K562 (cell line): Measurements from ENCODE around the gene C1orf105. TPM values are rescaled to one million over a fixed set of nuclear protein-coding genes. Genes with fewer than 3 reads are reported as not detected.

ENCODE experiments used
- ATAC-seq: fragments of 200-7000 bp; cut with Tn5 transposase; 3 replicates; pipeline ENCODE4 v1.9.1; 2020; ENCODE audit warnings: moderate library complexity
- BruUV-seq: library from RNA; stranded (reverse); fragments of 400-500 nt; replicated peaks from 2 replicates; lab custom pipeline; 2021; lab: Mats Ljungman, UMichigan
- CTCF ChIA-PET: fragments of 300-600 bp; formaldehyde crosslinking; extraction: SDS; loops from one replicate; lab custom pipeline; 2021; ENCODE audit warnings: low intra/inter-chr PET ratio; lab: Yijun Ruan, JAX
- POLR2A ChIA-PET: fragments of 300-600, 350-650 bp; sonication (Branson Sonifier 250); formaldehyde crosslinking; extraction: SDS; loops from one replicate; lab custom pipeline; 2021; ENCODE audit warnings: antibody characterized with exemption, inconsistent platforms; lab: Yijun Ruan, JAX
- DNase-seq, 4 experiments: peaks; one replicate each; pipeline versions ENCODE4 v3.0.0 to v3.0.0-alpha.2; 2011 to 2018; ENCODE audit warnings: low spot score in 3 of 4, mixed read lengths in 3 of 4; ENCODE audit errors: extremely low read depth in 1 of 4
- FAIRE-seq: peaks from 2 replicates; lab custom pipeline; 2011; peaks lifted over from hg19 to GRCh38; lab: Jason Lieb, UNC
- H2AFZ ChIP-seq: 2 replicates; pipeline ENCODE4 v1.6.0; 2011; ENCODE audit warnings: low read depth, low read length, control low read depth, inconsistent platforms
- H3K27ac ChIP-seq: fragments of 200-600 bp; 3 replicates; pipeline ENCODE4 v1.8.0; 2011; ENCODE audit warnings: low read depth, mild to moderate bottlenecking, control low read depth, inconsistent platforms, low read length, moderate library complexity, mixed read lengths; ENCODE audit errors: extremely low read depth
- H3K27me3 ChIP-seq, 2 experiments: fragments of 300-600 bp in 1 of 2; 2 replicates in 1 of 2; 3 replicates in 1 of 2; pipeline versions ENCODE4 v1.6.0 to v1.8.0; 2011; ENCODE audit warnings: inconsistent platforms in 2 of 2, low read length in 2 of 2, mild to moderate bottlenecking in 1 of 2, mixed read lengths in 1 of 2, moderate library complexity in 1 of 2; ENCODE audit not compliant: control insufficient read depth in 2 of 2, insufficient read depth in 2 of 2
- H3K36me3 ChIP-seq: fragments of 300-600 bp; 3 replicates; pipeline ENCODE4 v1.8.0; 2011; ENCODE audit warnings: mild to moderate bottlenecking, low read length, inconsistent platforms; ENCODE audit not compliant: control insufficient read depth, insufficient read depth
- H3K4me1 ChIP-seq, 2 experiments: fragments of 200-600 bp in 1 of 2; replicated peaks in 1 of 2; 2 replicates in 1 of 2; 3 replicates in 1 of 2; pipeline versions ENCODE4 v1.5.1 to v1.8.0; 2011; ENCODE audit warnings: inconsistent platforms in 2 of 2, low read length in 2 of 2, mild to moderate bottlenecking in 1 of 2, mixed read lengths in 1 of 2, moderate library complexity in 1 of 2; ENCODE audit not compliant: control insufficient read depth in 2 of 2, insufficient read depth in 2 of 2
- H3K4me2 ChIP-seq: 2 replicates; pipeline ENCODE4 v1.6.1; 2011; ENCODE audit warnings: low read length, control low read depth, inconsistent platforms, mixed read lengths; ENCODE audit not compliant: insufficient read depth
- H3K4me3 ChIP-seq: fragments of 200-600 bp; sonication (generic), shearing (Covaris generic); 2 replicates; pipeline ENCODE4 v1.5.1; 2016; ENCODE audit warnings: control low read depth, inconsistent platforms
- H3K79me2 ChIP-seq: fragments of 200-600 bp; 3 replicates; pipeline ENCODE4 v1.8.0; 2011; ENCODE audit warnings: low read length, inconsistent platforms; ENCODE audit not compliant: control insufficient read depth, insufficient read depth
- H3K9ac ChIP-seq, 2 experiments: 2 replicates each; pipeline versions ENCODE4 v1.6.0 to v1.6.1; 2011; ENCODE audit warnings: low read depth in 2 of 2, low read length in 2 of 2, control low read depth in 1 of 2, inconsistent platforms in 1 of 2, mild to moderate bottlenecking in 1 of 2, mixed read lengths in 1 of 2; ENCODE audit not compliant: insufficient read depth in 1 of 2
- H3K9me1 ChIP-seq: one replicate; pipeline ENCODE4 v1.6.0; 2011; ENCODE audit warnings: inconsistent platforms, mild to moderate bottlenecking, low read length, moderate library complexity; ENCODE audit not compliant: control insufficient read depth, insufficient read depth
- H3K9me3 ChIP-seq: replicated peaks from 2 replicates; pipeline ENCODE4 v1.5.1; 2011; ENCODE audit warnings: low read depth, low read length, inconsistent platforms; ENCODE audit not compliant: control insufficient read depth, insufficient read depth
- H4K20me1 ChIP-seq: replicated peaks from 2 replicates; pipeline ENCODE4 v1.6.1; 2011; ENCODE audit warnings: low read length, inconsistent platforms, mixed read lengths; ENCODE audit not compliant: control insufficient read depth, insufficient read depth
- CHD4 ChIP-seq: fragments of 200-600 bp; sonication (generic); IDR thresholded peaks from 3 replicates; pipeline ENCODE4 v1.6.1; 2012; ENCODE audit warnings: low read depth, mild to moderate bottlenecking, mixed read lengths, low read length, inconsistent platforms; ENCODE audit not compliant: insufficient read depth, insufficient replicate concordance, poor library complexity, severe bottlenecking
- GATA2 ChIP-seq: sonication (generic); formaldehyde crosslinking; IDR thresholded peaks from 2 replicates; pipeline ENCODE4 v1.4.0; 2020; ENCODE audit warnings: mild to moderate bottlenecking, missing genetic modification reagents
- HDAC3 ChIP-seq: fragments of 450-650 bp; IDR thresholded peaks from 2 replicates; pipeline ENCODE4 v1.6.1; 2018; ENCODE audit warnings: borderline replicate concordance, mild to moderate bottlenecking, moderate library complexity; ENCODE audit not compliant: partially characterized antibody
- RBM15 ChIP-seq: fragments of 200-400 bp; formaldehyde crosslinking; IDR thresholded peaks from 2 replicates; pipeline ENCODE4 v1.6.1; 2018; ENCODE audit warnings: mild to moderate bottlenecking, low read length, moderate library complexity; ENCODE audit not compliant: insufficient read depth
- RBM25 ChIP-seq: fragments of 200-400 bp; formaldehyde crosslinking; IDR thresholded peaks from 2 replicates; pipeline ENCODE4 v1.6.1; 2018; ENCODE audit warnings: low read length, low read depth, moderate library complexity; ENCODE audit not compliant: severe bottlenecking
- TAL1 ChIP-seq: fragments of 450-650 bp; IDR thresholded peaks from 2 replicates; pipeline ENCODE4 v1.6.1; 2016; ENCODE audit warnings: mild to moderate bottlenecking
- WGBS: fragments of 100-300 bp; shearing (Covaris generic); methylation state at CpG from one replicate; pipeline ENCODE4 v1.1.6; 2016; ENCODE audit warnings: low coverage, mixed read lengths; ENCODE audit not compliant: insufficient coverage; ENCODE audit errors: missing lambda C conversion rate; 5-methylcytosine and 5-hydroxymethylcytosine counted together
- in situ Hi-C: fragments of 300-500 bp; cut with MboI; formaldehyde crosslinking; loops from 4 replicates; pipeline ENCODE4 v1.15.0; 2018; ENCODE audit warnings: inconsistent platforms, mixed read lengths
- intact Hi-C: fragments of 100-400 bp; cut with micrococcal nuclease; formaldehyde crosslinking; loops from 2 replicates; pipeline ENCODE4 v1.14.2; 2022
- polyA plus RNA-seq, 8 experiments: library from polyadenylated mRNA; depleted of rRNA in 4 of 8; stranded (reverse) in 5 of 8; unstranded in 3 of 8; fragments of >200 nt; fragmentation: Nextera tagmentation in 2 of 8; fragmentation: Illumina TruSeq in 1 of 8; extraction: Ambion mirVana in 2 of 8; extraction: Trizol in 1 of 8; gene quantifications; 2 replicates each; pipeline versions ENCODE4 v1.2.1 to v1.2.3, GENCODE V29; 2011 to 2014; ENCODE audit warnings: inconsistent platforms in 1 of 8, missing spikeins in 1 of 8
- total RNA-seq, 7 experiments: library from RNA; depleted of rRNA in 6 of 7; stranded (reverse); fragments of >200 nt in 6 of 7; fragmentation: Illumina TruSeq in 2 of 7; extraction: Trizol in 2 of 7; gene quantifications; 2 replicates each; pipeline versions ENCODE4 v1.2.1 to v1.2.3, GENCODE V29; 2011 to 2021; ENCODE audit warnings: low replicate concordance in 1 of 7
- TF ChIP-seq, protein P1 (sequence below): conservative IDR thresholded peaks from 2 replicates; pipeline ENCODE4 v1.6.1; 2011; ENCODE audit warnings: low read depth, mild to moderate bottlenecking, low read length; ENCODE audit not compliant: control insufficient read depth
- TF ChIP-seq, protein P2 (sequence below): sonication (generic); formaldehyde crosslinking; IDR thresholded peaks from 2 replicates; pipeline ENCODE4 v1.8.1; 2023; ENCODE audit warnings: missing genetic modification reagents, mild to moderate bottlenecking, borderline replicate concordance
- TF ChIP-seq, protein P3 (sequence below): fragments of 150-350 bp; conservative IDR thresholded peaks from 2 replicates; pipeline ENCODE4 v1.6.1; 2014; ENCODE audit warnings: low read length
- TF ChIP-seq, protein P4 (sequence below): fragments of 250-450 bp; sonication (Bioruptor Pico); IDR thresholded peaks from 2 replicates; pipeline ENCODE4 v1.8.0; 2021; ENCODE audit warnings: borderline replicate concordance, mild to moderate bottlenecking, moderate library complexity; ENCODE audit not compliant: poor library complexity, severe bottlenecking

C1orf105 gene
- total and polyA plus RNA-seq, 9 of the 15 experiments (the other 6 are each of a cell fraction or from before 2014, with no cell fraction given) = 0.08 TPM; not detected in 8

DNA sequence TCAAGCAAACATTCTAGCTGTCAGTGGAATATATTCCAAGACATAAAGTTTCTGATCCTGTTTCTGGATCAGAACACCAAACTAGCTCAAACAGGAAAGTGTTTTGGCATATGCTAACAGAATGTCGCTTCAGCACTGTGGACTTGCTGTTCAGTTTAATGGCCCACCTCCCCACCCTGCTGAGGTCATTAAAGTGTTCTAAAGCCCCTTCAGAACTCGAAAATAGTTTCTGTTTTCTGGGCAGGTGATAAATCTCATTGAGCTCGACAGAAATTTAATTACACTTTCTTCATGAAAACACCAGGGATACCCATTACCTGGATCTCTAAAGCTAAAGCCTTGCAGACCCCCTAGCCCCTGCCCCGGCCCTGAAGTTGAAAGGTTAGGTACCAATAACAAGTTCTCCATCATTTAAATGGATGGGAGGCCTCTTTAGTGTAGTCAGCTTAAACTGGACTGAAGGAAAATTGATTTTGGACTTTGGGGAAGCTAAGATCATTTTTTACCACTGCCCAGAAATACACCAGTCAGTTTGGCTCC is 3.9 kb upstream of the C1orf105 start:
- WGBS = 3% methylated on average over 4 of the region's 4 CpGs
- Histone ChIP-seq H2AFZ (no peak overlapping the region), H3K9me3 (no peaks in the 10 kb centered on the region), H3K9ac (no peak overlapping the region), H3K4me3 (no peak overlapping the region)
- ATAC-seq (no peak), DNase-seq (no peak), FAIRE-seq (no peak)
- CTCF ChIA-PET = no interaction called here
- no TSS peak for BruUV-seq
- in situ Hi-C loops (no loop called here), intact Hi-C loops (no loop called here)
- TF ChIP-seq HDAC3 = no peak
- TF ChIP-seq, protein P1, sequence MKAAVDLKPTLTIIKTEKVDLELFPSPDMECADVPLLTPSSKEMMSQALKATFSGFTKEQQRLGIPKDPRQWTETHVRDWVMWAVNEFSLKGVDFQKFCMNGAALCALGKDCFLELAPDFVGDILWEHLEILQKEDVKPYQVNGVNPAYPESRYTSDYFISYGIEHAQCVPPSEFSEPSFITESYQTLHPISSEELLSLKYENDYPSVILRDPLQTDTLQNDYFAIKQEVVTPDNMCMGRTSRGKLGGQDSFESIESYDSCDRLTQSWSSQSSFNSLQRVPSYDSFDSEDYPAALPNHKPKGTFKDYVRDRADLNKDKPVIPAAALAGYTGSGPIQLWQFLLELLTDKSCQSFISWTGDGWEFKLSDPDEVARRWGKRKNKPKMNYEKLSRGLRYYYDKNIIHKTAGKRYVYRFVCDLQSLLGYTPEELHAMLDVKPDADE = no peak
- no peak for TF ChIP-seq RBM15
- no peak for TF ChIP-seq TAL1
- TF ChIP-seq, protein P2, sequence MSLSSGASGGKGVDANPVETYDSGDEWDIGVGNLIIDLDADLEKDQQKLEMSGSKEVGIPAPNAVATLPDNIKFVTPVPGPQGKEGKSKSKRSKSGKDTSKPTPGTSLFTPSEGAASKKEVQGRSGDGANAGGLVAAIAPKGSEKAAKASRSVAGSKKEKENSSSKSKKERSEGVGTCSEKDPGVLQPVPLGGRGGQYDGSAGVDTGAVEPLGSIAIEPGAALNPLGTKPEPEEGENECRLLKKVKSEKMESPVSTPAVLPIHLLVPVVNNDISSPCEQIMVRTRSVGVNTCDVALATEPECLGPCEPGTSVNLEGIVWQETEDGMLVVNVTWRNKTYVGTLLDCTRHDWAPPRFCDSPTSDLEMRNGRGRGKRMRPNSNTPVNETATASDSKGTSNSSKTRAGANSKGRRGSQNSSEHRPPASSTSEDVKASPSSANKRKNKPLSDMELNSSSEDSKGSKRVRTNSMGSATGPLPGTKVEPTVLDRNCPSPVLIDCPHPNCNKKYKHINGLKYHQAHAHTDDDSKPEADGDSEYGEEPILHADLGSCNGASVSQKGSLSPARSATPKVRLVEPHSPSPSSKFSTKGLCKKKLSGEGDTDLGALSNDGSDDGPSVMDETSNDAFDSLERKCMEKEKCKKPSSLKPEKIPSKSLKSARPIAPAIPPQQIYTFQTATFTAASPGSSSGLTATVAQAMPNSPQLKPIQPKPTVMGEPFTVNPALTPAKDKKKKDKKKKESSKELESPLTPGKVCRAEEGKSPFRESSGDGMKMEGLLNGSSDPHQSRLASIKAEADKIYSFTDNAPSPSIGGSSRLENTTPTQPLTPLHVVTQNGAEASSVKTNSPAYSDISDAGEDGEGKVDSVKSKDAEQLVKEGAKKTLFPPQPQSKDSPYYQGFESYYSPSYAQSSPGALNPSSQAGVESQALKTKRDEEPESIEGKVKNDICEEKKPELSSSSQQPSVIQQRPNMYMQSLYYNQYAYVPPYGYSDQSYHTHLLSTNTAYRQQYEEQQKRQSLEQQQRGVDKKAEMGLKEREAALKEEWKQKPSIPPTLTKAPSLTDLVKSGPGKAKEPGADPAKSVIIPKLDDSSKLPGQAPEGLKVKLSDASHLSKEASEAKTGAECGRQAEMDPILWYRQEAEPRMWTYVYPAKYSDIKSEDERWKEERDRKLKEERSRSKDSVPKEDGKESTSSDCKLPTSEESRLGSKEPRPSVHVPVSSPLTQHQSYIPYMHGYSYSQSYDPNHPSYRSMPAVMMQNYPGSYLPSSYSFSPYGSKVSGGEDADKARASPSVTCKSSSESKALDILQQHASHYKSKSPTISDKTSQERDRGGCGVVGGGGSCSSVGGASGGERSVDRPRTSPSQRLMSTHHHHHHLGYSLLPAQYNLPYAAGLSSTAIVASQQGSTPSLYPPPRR (CRISPR knock-in tag) = no peak
- no peak for TF ChIP-seq GATA2
- no peak for TF ChIP-seq CHD4
- TF ChIP-seq, protein P3, sequence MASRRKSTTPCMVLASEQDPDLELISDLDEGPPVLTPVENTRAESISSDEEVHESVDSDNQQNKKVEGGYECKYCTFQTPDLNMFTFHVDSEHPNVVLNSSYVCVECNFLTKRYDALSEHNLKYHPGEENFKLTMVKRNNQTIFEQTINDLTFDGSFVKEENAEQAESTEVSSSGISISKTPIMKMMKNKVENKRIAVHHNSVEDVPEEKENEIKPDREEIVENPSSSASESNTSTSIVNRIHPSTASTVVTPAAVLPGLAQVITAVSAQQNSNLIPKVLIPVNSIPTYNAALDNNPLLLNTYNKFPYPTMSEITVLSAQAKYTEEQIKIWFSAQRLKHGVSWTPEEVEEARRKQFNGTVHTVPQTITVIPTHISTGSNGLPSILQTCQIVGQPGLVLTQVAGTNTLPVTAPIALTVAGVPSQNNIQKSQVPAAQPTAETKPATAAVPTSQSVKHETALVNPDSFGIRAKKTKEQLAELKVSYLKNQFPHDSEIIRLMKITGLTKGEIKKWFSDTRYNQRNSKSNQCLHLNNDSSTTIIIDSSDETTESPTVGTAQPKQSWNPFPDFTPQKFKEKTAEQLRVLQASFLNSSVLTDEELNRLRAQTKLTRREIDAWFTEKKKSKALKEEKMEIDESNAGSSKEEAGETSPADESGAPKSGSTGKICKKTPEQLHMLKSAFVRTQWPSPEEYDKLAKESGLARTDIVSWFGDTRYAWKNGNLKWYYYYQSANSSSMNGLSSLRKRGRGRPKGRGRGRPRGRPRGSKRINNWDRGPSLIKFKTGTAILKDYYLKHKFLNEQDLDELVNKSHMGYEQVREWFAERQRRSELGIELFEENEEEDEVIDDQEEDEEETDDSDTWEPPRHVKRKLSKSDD = no peak
- TF ChIP-seq, protein P4, sequence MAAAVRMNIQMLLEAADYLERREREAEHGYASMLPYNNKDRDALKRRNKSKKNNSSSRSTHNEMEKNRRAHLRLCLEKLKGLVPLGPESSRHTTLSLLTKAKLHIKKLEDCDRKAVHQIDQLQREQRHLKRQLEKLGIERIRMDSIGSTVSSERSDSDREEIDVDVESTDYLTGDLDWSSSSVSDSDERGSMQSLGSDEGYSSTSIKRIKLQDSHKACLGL (CRISPR knock-in tag) = no peak
- no peak for TF ChIP-seq RBM25
- TF ChIP-seq, all 486 proteins: peak for 0
- no peaks in the 10 kb centered on the region for H3K9me1 ChIP-seq
- H4K20me1 ChIP-seq = no peaks in the 10 kb centered on the region
- no peaks in the 10 kb centered on the region for H3K36me3 ChIP-seq
- no peak overlapping the region for H3K4me2 ChIP-seq
- no peak overlapping the region for H3K27ac ChIP-seq
- no peaks in the 10 kb centered on the region; a peak in 1 of 5 replicates for H3K27me3 ChIP-seq
- POLR2A ChIA-PET = interaction anchor here (0.6 to 1.5 kb wide), 6 partner anchors 9 to 346 kb away, joined by 3 to 6 read pairs (median 3); no protein-coding TSS in a partner anchor
- no peaks in the 10 kb centered on the region for H3K4me1 ChIP-seq
- H3K79me2 ChIP-seq = no peaks in the 10 kb centered on the region
